CD14-positive monocyte (primary cell): ENCODE data around the gene ANAPC16. TPM values are rescaled to one million over a fixed set of nuclear protein-coding genes. Genes with fewer than 3 reads are reported as not detected.

Experiments
- DNase-seq, 3 donors: peaks; one replicate each; pipeline ENCODE4 v3.0.0-alpha.2; 2011 to 2022
- H2AFZ ChIP-seq: 2 replicates; pipeline ENCODE4 v1.6.0; 2012; ENCODE audit warnings: mild to moderate bottlenecking, low read depth, low read length, inconsistent platforms; ENCODE audit not compliant: insufficient read depth, poor library complexity, severe bottlenecking
- H3K27ac ChIP-seq, 2 donors: 1 replicate in 1 of 2; 2 replicates in 1 of 2; pipeline ENCODE4 v1.5.1; 2012 to 2013; ENCODE audit warnings: low read length in 2 of 2, control low read depth in 1 of 2, inconsistent platforms in 1 of 2, low read depth in 1 of 2, mild to moderate bottlenecking in 1 of 2
- H3K27me3 ChIP-seq, 2 donors: one replicate each; pipeline versions ENCODE4 v1.6.0 to v1.6.1; 2011 to 2013; ENCODE audit warnings: low read length in 2 of 2; ENCODE audit not compliant: control insufficient read depth in 2 of 2, insufficient read depth in 2 of 2
- H3K36me3 ChIP-seq, 2 donors: replicated peaks in 1 of 2; 1 replicate in 1 of 2; 2 replicates in 1 of 2; pipeline versions ENCODE4 v1.5.1 to v1.6.1; 2012 to 2013; ENCODE audit warnings: low read length in 2 of 2, control low read depth in 1 of 2, inconsistent platforms in 1 of 2, mild to moderate bottlenecking in 1 of 2; ENCODE audit not compliant: insufficient read depth in 2 of 2, control insufficient read depth in 1 of 2
- H3K4me1 ChIP-seq, 2 donors: 1 replicate in 1 of 2; 2 replicates in 1 of 2; pipeline versions ENCODE4 v1.5.1 to v1.6.1; 2012 to 2013; ENCODE audit warnings: low read length in 2 of 2, control low read depth in 1 of 2, inconsistent platforms in 1 of 2, mild to moderate bottlenecking in 1 of 2, moderate library complexity in 1 of 2; ENCODE audit not compliant: insufficient read depth in 2 of 2, control insufficient read depth in 1 of 2
- H3K4me2 ChIP-seq: replicated peaks from 2 replicates; pipeline ENCODE3; 2012; ENCODE audit warnings: low read length, moderate library complexity, mild to moderate bottlenecking; ENCODE audit not compliant: poor library complexity, severe bottlenecking; ENCODE audit errors: extremely low read depth
- H3K4me3 ChIP-seq, 3 experiments: fragments of 200-600 bp in 1 of 3; sonication (generic) in 1 of 3; replicated peaks in 1 of 3; 1 replicate in 2 of 3; 2 replicates in 1 of 3; pipeline ENCODE4 v1.5.1; 2011 to 2013; ENCODE audit warnings: low read length in 3 of 3, mild to moderate bottlenecking in 3 of 3, control low read depth in 2 of 3, low read depth in 2 of 3, inconsistent platforms in 1 of 3, moderate library complexity in 1 of 3
- H3K79me2 ChIP-seq: 2 replicates; pipeline ENCODE4 v1.6.0; 2012; ENCODE audit warnings: mild to moderate bottlenecking, control low read depth, inconsistent platforms, low read length, moderate library complexity; ENCODE audit not compliant: insufficient read depth
- H3K9ac ChIP-seq: 2 replicates; pipeline ENCODE4 v1.6.0; 2017; ENCODE audit warnings: low read length, mild to moderate bottlenecking; ENCODE audit not compliant: insufficient read depth, poor library complexity, severe bottlenecking
- H3K9me3 ChIP-seq, 2 donors: replicated peaks in 1 of 2; 1 replicate in 1 of 2; 2 replicates in 1 of 2; pipeline versions ENCODE4 v1.5.1 to v1.6.1; 2012 to 2013; ENCODE audit warnings: low read length in 2 of 2, control low read depth in 1 of 2; ENCODE audit not compliant: control insufficient read depth in 1 of 2, insufficient read depth in 1 of 2
- H4K20me1 ChIP-seq: 2 replicates; pipeline ENCODE4 v1.6.0; 2012; ENCODE audit warnings: mild to moderate bottlenecking, low read length, control low read depth, moderate library complexity; ENCODE audit not compliant: insufficient read depth
- H3K27ac Mint-ChIP-seq, 7 donors: one replicate each; pipeline ENCODE4 v1.8.0; 2020; ENCODE audit warnings: mild to moderate bottlenecking in 7 of 7, mixed read lengths in 7 of 7, moderate library complexity in 6 of 7, inconsistent platforms in 2 of 7
- H3K27me3 Mint-ChIP-seq, 3 donors: one replicate each; pipeline ENCODE4 v1.8.0; 2021 to 2022; ENCODE audit warnings: low read depth in 3 of 3, mild to moderate bottlenecking in 3 of 3, mixed read lengths in 3 of 3, moderate library complexity in 3 of 3, inconsistent platforms in 1 of 3
- H3K36me3 Mint-ChIP-seq, 2 donors: one replicate each; pipeline ENCODE4 v1.8.0; 2020; ENCODE audit warnings: mixed read lengths in 2 of 2, inconsistent platforms in 1 of 2, mild to moderate bottlenecking in 1 of 2
- H3K4me1 Mint-ChIP-seq: one replicate; pipeline ENCODE4 v1.8.0; 2020; ENCODE audit warnings: mild to moderate bottlenecking, mixed read lengths
- H3K4me3 Mint-ChIP-seq, 2 donors: one replicate each; pipeline ENCODE4 v1.8.0; 2020; ENCODE audit warnings: mild to moderate bottlenecking in 2 of 2, mixed read lengths in 2 of 2, moderate library complexity in 1 of 2
- H3K9me3 Mint-ChIP-seq, 7 donors: one replicate each; pipeline ENCODE4 v1.8.0; 2020 to 2022; ENCODE audit warnings: mixed read lengths in 7 of 7, mild to moderate bottlenecking in 6 of 7, moderate library complexity in 6 of 7, inconsistent platforms in 2 of 7
- CTCF ChIP-seq: fragments of 200-600 bp; IDR thresholded peaks from one replicate; pipeline ENCODE4 v1.8.0; 2022; ENCODE audit warnings: antibody characterized with exemption, mild to moderate bottlenecking
- WGBS: methylation state at CpG from one replicate; pipeline ENCODE4 v1.1.5; 2013; ENCODE audit warnings: missing lambda C conversion rate; ENCODE audit not compliant: insufficient coverage; 5-methylcytosine and 5-hydroxymethylcytosine counted together
- intact Hi-C, 2 donors: fragments of 100-400 bp; cut with micrococcal nuclease; formaldehyde crosslinking; loops; one replicate each; pipeline versions ENCODE4 v1.15.0 to v1.15.1; 2023
- polyA plus RNA-seq, 3 donors: library from polyadenylated mRNA; depleted of rRNA in 1 of 3; unstranded in 2 of 3; stranded (reverse) in 1 of 3; fragments of 300-500 nt in 2 of 3; fragments of >200 nt in 1 of 3; fragmentation: Illumina TruSeq in 2 of 3; gene quantifications; 1 replicate in 2 of 3; 2 replicates in 1 of 3; pipeline ENCODE4 v1.2.3, GENCODE V29; 2012 to 2021

The ANAPC16 gene
- polyA plus RNA-seq, 3 donors = 65.5 to 167 (median 148) TPM

DNA sequence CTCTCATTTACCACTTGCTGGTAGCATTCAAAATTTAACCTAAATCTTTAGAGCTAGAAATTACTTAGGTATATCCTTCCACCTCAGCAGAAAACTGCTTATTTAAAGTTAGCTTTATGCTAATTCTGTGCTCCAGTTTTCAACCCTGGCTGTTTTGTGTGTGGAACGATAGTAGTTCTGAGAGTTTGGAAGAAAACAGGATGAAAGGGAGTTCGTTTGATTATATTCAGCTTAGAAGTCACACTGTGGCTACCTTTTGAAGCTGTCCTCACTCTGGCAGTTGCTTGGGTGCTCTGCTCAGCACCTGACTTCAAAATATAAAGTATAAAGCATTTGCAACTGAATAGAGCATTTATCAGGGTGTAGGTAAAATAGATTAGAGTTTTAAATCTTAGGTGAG, 2.9 kb downstream of the ANAPC16 start:
- Histone ChIP-seq H3K4me3 (no peak overlapping the region), H3K27me3 (no peaks in the 10 kb centered on the region), H4K20me1 (peaks cover 9% of the 10 kb centered on the region), H3K4me2 (peak overlapping the region; percentile 33), H2AFZ (no peak overlapping the region), H3K27ac (peak overlapping the region in 1 of 2 donors; percentile 63), H3K9me3 (no peaks in the 10 kb centered on the region), H3K9ac (no peak overlapping the region), H3K4me1 (peaks cover 47 to 56% of the 10 kb centered on the region in 2 donors), H3K79me2 (peaks cover 69% of the 10 kb centered on the region), H3K36me3 (peaks cover 10 to 13% of the 10 kb centered on the region in 2 donors)
- WGBS = 50% methylated on average over 2 of the region's 2 CpGs
- no peak overlapping the region for H3K4me3 Mint-ChIP-seq
- peaks cover 40% of the 10 kb centered on the region for H3K4me1 Mint-ChIP-seq
- H3K27me3 Mint-ChIP-seq = peaks cover 0 to 3% (median 0%) of the 10 kb centered on the region in 3 donors
- no peak for DNase-seq
- no peak for TF ChIP-seq CTCF
- intact Hi-C loops = loop anchor here in 1 of 2 donors (5.0 kb wide), 3 partner anchors 39 to 119 kb away; partner anchors contain the start of gene DDIT4
- H3K9me3 Mint-ChIP-seq = no peaks in the 10 kb centered on the region
- H3K27ac Mint-ChIP-seq = peak overlapping the region in 5 of 7 donors; percentile 38 to 80 (median 53)
- H3K36me3 Mint-ChIP-seq = peaks cover 8 to 17% of the 10 kb centered on the region in 2 donors

GRCh38 chr10:72219235-72219814, 3.5 kb downstream of the ANAPC16 start:
- Histone ChIP-seq H3K4me3 (no peak overlapping the region), H2AFZ (no peak overlapping the region), H4K20me1 (peaks cover 9% of the 10 kb centered on the region), H3K9ac (no peak overlapping the region), H3K4me1 (peaks cover 53 to 62% of the 10 kb centered on the region in 2 donors), H3K27me3 (no peaks in the 10 kb centered on the region), H3K36me3 (peaks cover 10 to 13% of the 10 kb centered on the region in 2 donors), H3K4me2 (no peak overlapping the region), H3K79me2 (peaks cover 70% of the 10 kb centered on the region), H3K27ac (peak overlapping the region in 1 of 2 donors; percentile 63), H3K9me3 (no peaks in the 10 kb centered on the region)
- Mint-ChIP-seq H3K9me3 (no peaks in the 10 kb centered on the region), H3K36me3 (peaks cover 11 to 21% of the 10 kb centered on the region in 2 donors), H3K4me3 (no peak overlapping the region), H3K4me1 (peaks cover 45% of the 10 kb centered on the region), H3K27me3 (peaks cover 0 to 2% (median 0%) of the 10 kb centered on the region in 3 donors), H3K27ac (peak overlapping the region in 6 of 7 donors; percentile 38 to 80 (median 60))
- no peak for DNase-seq
- no CpG with 5 or more reads among the region's 6 CpGs for WGBS
- intact Hi-C loops = loop anchor here in 1 of 2 donors (5.0 kb wide), 3 partner anchors 38 to 118 kb away; partner anchors contain the start of gene DDIT4
- TF ChIP-seq CTCF = no peak
